Activated CD8-positive, alpha-beta memory T cell treated with anti-CD3 and anti-CD28 coated beads for 1 hour (primary cell): Measurements from ENCODE around the gene ERICH3.
"Not testable (repeated sequence)": the region's sequence is repeated elsewhere in the genome, so short reads cannot be mapped to it uniquely, and the experiment has no call there.

ENCODE experiments used
- DNase-seq, 2 donors: peaks; one replicate each; pipeline ENCODE4 v3.0.0-alpha.2; 2020; ENCODE audit warnings: low read depth in 1 of 2; ENCODE audit errors: extremely low read depth in 1 of 2

The ERICH3 gene

GRCh38 chr1:74681449-74681848 lies 7.9 kb upstream of the ERICH3 start:
- DNase-seq: no peak

GRCh38 chr1:74681001-74681400 lies 7.4 kb upstream of the ERICH3 start:
- DNase-seq: no peak

- no peak for DNase-seq
Observed at GRCh38 chr1:74679811-74680210, 6.2 kb upstream of the ERICH3 start.

GRCh38 chr1:74677926-74678325 lies 4.3 kb upstream of the ERICH3 start:
- no peak for DNase-seq

DNA sequence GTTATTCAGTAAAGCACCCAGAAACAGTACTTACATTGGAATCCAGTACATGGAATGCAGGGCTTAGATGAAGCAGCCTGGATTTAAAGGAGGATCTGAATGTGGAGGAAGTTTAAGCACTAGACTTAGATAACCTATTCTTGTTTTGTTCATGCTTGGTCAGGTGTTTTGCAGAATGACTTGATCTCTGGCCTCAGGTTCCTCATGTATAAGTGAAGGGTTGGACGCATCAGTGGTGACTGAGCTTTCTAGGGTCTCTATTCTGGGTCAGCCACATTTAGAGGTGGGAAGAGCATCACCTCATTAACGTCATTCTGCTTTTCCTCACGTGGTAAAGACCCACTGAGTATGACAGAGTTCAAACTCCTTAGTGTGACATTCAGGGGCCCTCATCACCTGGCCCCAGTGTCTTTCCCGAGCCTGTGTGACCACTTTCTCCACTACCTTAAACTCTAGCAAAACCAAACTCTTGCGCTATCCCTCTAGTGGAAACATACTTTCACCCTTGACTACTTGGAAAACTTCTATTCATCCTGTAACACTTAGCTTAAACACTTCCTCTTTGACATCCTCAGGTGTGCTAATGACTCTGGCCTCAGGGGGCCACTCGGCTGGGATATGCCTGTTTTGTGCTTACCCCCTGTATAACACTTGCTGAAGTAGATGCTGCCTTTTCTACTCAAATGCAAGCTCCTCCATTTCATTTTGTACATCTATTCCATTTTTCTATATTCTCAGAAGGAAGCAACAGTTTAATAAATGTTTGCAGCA lies 871 bp upstream of the ERICH3 start:
- DNase-seq: no peak

GRCh38 chr1:74670866-74671265 lies 2.7 kb downstream of the ERICH3 start:
- DNase-seq: not testable (repeated sequence)

- DNase-seq: no peak
Observed at GRCh38 chr1:74654708-74655107, 18.9 kb downstream of the ERICH3 start.

GRCh38 chr1:74652711-74653139 lies 20.9 kb downstream of the ERICH3 start:
- no peak for DNase-seq

- no peak for DNase-seq
Observed at GRCh38 chr1:74650561-74650960, 23.0 kb downstream of the ERICH3 start.

- DNase-seq: no peak
Observed at GRCh38 chr1:74641876-74642275, 31.7 kb downstream of the ERICH3 start.

GRCh38 chr1:74641161-74641560 lies 32.4 kb downstream of the ERICH3 start:
- no peak for DNase-seq

- no peak for DNase-seq
Observed at GRCh38 chr1:74637296-74637695, 36.3 kb downstream of the ERICH3 start.

DNA sequence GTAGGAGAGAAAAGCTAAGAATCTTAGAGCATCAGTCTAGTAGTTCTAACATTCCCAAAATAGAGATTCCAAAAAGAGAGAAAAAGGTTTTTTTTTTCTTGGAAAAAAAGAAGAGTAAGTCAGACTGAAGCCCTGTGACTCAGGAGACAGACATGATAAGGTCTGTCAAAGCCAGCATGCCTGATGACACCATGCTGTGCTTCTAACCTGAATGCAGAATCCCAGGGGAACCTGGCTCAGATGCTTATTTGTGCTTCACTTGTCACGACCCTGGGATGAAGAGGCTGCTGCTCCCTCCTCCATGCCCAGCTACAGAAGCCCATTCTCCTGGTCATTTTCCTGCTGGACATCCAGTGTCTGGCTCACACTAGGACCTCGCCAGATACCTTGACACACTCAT lies 44.3 kb downstream of the ERICH3 start:
- no peak for DNase-seq

- no peak for DNase-seq
Observed at GRCh38 chr1:74623716-74624115, 49.9 kb downstream of the ERICH3 start.

GRCh38 chr1:74620242-74620641 lies 53.4 kb downstream of the ERICH3 start:
- DNase-seq: no peak

DNA sequence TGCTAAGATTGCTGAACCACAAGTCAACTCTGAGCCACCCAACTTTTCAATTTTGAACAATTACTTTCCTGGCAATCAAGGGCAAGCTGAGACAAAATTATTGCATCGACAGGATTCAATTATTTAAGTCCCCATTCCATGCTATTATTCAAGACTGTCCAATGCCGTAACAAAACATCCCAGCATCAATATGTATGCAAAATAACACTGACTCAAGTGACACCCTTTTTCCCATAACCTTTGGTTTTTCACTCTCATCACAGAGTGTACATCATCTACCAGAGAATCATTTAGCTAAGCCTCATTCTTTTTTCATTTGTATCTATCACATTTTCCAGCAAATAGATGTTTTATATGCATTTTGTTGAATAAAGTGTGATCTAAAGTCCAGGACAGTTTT lies 54.6 kb downstream of the ERICH3 start:
- DNase-seq: no peak

- no peak for DNase-seq
Observed at GRCh38 chr1:74613894-74614293, 59.7 kb downstream of the ERICH3 start.

- no peak for DNase-seq
Observed at GRCh38 chr1:74611887-74612286, 61.7 kb downstream of the ERICH3 start.

GRCh38 chr1:74610961-74611360 lies 62.6 kb downstream of the ERICH3 start:
- no peak for DNase-seq

DNA sequence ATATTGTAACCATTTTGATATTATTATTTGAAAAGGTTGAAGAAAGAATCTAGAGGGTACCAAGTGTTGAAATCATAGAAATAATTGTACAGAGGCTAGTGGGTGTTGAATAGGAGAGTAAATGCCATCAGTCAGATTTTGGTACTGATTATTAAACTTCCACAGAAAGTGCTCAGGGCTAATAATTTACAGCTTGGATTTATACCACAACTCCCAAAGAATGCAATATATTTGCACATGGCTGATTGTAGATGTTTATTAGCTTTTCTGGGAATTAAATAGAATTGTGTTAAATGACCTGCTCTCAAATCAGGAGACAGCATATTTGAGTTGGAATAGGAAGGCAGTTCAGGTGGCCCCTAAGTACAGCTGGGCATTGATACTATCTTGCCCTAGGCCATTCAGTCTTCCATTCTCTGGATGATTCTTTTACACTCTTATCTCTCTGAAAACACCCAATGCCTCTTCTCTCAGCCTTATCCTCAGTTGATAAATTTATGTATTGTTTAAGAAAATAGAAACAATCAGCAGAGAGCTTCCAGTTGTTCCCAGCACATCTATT lies 63.7 kb downstream of the ERICH3 start:
- DNase-seq: no peak

DNA sequence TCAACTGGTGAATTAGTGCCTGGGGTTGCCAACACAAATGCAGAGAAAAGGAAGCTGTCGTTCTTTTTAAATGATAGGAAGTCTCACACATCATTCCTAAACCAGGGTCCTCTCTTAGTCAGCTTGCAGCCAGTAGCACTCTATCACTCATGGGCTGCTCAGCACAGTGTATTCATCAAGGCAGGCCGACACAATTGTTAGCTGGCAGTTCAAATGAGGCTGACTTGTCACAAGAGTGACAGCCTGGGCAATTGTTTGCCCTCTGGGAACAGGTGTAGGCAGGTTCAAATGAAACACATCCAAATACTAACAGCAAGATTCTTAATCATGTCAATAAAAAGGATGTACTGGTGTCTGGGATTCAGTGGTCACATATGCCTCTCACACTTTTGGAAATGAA lies 76.9 kb downstream of the ERICH3 start:
- DNase-seq: no peak
